Iris pigment epithelial cell (primary cell): ENCODE measurements around the gene AHDC1.
"Not testable (repeated sequence)": the region's sequence is repeated elsewhere in the genome, so short reads cannot be mapped to it uniquely, and the experiment has no call there.

Experiments
- DNase-seq: peaks from one replicate; pipeline ENCODE4 v3.0.0-alpha.2; 2011; ENCODE audit warnings: low read depth

The AHDC1 gene

DNA sequence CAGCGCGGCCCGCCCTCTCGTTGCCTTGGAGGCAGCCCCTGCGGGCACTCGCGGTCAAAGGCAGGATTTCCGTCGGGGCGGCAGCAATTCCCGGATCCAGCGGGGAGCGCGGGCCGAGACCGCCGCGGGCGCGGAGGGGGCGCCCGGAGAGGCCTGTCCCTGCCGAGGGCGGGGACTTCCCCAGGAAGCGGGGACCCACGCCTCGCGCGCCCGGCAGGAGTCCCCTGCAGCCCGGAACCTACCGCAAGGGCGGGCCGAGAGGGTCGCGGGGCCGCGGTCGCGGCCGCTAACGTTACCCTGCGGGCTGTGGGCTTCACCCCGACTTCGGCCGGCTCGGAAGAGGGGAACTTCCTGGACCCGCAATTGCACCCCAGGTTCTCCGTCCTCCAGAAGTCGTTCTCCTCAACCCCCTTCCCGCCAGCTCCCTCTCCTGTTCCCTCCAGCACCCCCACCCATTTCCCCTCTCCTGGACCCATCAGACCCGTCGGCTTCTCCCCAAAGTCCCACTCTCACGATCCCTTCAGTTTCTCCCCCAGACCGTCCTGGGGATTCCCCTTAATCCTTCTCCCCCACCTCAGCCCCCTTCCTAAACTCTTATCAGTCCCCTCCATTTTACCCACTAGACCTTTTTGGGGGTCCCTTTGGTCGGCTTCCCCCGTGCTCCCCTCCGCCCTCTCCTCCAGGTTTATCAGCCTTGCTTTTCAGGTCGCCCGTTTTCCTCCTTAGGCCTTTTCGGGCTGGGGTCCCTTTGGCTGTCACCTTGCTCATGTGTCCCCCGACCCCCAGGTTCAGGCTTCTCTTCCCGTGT, 30.4 kb upstream of the AHDC1 start:
- DNase-seq, result no peak

DNA sequence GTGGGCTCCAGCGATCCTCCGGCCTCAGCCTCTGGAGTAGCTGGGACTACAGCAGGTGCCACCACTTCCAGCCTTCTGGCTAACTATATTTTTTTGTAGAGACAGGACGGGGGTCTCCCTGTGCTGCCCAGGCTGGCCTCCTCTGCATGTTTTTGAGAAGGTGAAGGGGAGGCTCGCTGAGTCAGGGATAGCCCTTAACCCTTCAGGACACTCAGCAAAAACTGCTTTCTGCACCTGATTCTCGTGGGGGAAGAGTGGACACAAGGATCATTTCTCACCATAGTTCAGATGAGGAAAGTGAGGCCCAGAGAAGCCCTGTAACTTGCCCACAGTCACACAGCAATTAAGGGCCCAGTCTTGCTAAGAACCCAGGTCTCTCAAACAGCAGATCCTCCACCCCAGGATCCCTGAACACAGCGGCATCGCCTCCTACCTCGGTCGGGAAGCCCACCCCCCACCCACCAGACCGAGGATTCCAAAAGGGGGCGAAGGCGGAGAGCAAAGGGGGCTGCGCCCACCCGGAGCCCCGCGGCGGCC, 29.8 kb upstream of the AHDC1 start:
- DNase-seq, result no peak

DNA sequence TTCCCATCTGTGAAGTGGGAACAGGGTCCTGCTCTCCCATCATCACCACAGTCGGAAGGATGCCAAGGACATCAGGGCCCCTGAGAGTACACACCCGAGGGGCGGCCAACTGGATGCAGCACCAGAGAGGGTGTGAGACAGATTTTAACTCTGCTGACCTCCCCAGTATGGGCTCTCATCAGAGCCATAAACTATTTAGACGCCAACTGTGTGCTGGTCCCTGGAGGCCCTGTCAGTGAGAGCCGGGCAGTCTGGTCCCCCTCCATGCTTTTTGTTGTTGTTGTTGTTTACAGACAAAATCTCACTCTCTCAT, 29.3 kb upstream of the AHDC1 start:
- no peak for DNase-seq

DNA sequence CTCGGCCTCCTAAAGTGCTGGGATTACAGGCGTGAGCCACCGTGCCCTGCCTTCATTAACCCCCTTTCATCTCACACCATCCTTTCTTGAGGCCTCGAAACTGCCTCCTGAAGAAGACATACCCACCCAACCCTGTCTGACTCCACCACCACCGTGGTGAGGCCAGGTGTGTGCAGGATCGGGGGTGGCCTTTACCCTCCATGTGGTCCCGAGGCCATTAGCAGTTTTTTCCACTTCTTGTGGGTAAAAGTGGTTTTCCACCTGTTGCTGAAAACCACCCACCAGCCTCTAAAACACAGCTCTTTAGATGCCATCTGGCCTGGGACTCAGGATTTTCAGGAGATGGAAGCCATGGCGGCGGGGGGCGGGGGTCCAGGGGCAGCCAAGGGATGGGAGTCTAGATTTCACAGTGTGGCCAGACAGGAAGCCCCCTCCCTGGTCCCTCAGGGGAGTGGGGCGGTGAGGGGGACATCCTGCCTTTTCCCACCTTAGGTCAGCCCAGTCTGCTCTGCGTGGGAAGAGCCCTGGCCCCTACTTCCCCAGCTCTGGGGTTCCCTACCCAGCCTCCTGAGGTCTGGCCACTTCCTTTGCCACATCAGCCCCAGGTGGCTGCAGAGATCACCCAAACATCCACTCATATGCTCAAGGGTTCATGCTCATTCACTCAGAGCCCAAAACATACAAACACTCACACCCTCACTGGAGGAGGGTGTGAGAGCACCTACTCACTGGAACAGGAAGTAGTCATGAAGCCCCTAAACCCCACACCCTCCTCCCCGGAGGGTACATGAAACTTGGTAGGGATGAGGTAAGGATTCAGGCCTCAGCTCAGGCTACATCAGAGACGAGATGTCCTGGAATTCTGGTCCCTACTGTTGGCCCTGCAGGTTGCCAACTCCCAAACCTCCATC, 28.7 kb upstream of the AHDC1 start:
- no peak for DNase-seq

DNA sequence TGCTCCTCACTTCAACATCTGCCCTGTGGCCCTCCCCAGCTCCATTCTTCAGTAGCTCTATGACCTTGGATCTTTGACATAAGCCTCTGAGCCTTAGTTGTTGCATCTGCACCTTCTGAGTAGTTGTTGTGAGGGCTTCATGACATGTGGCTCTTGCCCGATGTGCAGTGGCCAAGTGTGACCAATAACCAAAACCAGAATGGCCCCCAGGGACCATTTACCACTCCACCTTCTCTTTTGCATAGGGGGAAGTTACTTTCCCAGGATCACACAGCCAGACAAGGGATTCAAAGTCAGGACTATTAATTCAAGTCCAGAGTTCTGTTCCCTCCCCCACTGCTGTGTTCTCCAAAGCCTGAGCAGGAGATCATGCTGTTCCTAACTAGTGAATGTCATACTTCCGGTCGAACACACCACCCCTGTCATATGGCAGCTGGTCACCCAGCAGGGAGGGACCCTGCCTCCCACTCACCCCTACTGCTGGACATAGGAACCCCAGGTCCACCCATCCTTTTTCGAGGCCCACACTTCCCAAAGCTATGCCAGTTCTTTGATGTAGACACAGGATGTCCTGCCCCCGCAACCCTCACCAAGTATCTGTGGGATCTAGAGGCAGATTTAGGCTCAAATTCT, 27.0 kb upstream of the AHDC1 start:
- DNase-seq, result no peak

DNA sequence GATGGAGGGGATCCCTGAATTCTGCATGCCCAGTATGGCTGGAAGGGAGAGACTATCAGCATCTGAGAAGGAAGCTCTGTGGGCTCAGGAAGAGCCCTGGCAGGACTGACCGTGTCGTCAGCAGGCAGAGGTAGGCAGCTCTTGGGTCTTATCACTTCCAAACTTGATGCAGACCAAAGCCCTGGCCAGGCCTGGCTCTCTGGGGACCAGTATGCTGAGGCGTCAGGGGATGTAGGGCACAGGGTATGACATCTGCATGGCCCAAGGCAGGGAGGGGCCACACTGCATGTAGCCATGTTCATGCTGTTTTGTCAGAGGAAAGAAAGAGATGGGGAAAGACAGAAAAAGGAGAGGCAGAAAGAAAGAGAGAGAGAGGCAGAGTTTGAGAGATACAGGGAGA, 24.8 kb upstream of the AHDC1 start:
- DNase-seq, result no peak

DNA sequence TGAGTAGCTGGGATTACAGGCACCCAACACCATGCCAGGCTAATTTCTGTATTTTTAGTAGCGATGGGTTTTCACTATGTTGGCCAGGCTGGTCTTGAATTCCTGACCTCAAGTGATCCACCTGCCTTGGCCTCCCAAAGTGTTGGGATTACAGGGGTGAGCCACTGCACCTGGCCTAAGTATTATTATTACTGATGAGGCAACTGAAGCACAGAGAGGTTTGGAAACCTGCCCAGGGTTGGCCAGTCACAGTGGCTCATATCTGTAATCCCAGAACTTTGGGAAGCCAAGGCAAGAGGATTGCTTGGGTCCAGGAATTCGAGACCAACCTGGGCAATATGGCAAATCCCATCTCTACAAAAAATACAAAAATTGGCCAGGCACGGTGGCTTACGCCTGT, 23.8 kb upstream of the AHDC1 start:
- not testable (repeated sequence) for DNase-seq

DNA sequence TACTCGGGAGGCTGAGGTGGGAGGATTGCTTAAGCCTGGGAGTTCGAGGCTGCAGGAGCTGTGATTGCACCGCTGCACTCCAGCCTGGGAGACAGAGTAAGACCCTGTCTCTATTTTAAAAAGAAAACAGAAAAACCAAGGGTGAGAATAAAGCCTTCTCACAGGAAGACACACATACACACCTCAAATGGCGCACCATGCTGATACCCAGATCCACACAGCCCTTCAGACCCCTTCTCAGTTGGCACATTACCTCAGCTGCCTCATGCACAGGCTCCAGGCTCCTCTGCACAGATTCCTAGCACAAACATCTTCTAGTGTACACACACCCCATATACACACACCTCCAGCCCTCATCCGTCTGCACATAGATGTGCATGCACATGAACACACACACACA, 23.1 kb upstream of the AHDC1 start:
- DNase-seq, result no peak

DNA sequence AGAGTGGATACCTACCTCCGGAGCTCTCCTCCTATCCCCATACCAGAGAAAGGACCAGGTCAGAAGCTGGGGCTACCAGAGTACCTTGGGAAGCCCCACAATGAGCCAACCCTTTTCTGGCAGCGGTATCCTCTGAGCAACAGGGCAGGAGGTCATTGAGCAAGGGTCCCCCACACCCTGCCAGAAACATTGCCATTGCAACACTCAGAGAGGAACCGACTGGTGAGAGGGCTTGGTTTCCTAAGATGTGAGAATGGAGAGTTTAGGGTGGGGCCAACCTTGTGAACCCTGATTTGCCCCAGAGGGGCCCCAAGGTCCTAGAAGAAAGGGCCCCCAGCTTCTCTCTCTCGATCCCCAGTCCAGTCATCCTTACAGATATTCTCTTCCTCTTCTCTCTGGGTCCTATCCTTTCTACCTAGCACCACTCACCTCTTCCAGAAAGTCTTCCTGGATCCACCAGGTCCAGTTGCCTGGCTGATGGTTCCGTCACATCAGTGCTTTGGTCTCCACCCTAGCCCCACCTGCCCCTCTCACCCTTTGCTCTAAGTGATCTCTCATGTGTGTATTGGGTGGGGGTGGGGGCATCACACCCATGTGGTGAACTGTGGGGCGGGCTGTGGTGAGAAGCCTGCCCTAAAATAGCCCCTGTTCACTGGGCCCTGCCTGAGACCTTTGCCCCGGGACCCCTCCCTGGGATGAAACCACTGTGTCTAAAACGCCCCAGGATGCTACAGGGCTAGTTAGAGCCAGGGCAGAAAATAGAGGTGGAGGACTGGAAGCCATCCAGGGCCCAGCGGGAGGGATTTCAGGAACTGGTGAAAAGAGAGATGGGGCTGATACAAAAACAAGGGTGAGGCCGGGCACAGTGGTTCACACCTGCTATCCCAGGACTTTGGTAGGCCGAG, 22.3 kb upstream of the AHDC1 start:
- DNase-seq, result no peak

DNA sequence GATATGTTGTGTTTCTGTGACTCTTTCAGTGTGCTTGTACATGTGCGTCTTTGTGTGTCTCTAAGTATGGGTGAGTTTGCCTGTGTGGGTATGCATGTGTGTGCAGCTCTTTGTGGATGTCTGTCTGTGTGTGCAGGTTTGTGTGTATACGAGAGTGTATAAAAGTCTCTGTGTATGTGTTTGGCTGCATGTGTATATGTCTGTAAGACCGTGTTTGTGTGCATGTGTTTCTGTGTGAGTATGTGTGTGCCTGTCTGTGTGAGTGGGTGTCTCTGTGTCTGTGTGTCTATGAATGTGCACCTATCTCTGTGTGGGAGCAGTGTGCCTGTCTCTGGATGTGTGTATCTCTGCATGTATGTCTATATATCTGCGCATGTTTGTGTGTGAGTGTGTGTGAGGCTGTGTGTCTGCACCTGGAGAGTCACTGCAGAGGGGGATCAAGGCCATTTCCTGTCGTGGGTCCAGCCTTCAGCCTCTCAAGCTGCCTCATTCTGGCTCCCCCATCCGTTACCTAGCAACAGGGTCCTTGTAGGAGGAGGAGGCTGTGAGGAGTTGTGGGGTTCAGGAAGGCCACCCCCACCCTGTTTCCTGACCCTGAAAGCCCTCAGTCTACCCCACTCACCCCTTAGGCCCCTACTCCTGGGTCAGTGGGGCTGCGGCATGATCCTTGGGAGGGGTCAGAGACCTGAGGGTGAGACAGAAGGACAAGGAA, 20.7 kb upstream of the AHDC1 start:
- no peak for DNase-seq

DNA sequence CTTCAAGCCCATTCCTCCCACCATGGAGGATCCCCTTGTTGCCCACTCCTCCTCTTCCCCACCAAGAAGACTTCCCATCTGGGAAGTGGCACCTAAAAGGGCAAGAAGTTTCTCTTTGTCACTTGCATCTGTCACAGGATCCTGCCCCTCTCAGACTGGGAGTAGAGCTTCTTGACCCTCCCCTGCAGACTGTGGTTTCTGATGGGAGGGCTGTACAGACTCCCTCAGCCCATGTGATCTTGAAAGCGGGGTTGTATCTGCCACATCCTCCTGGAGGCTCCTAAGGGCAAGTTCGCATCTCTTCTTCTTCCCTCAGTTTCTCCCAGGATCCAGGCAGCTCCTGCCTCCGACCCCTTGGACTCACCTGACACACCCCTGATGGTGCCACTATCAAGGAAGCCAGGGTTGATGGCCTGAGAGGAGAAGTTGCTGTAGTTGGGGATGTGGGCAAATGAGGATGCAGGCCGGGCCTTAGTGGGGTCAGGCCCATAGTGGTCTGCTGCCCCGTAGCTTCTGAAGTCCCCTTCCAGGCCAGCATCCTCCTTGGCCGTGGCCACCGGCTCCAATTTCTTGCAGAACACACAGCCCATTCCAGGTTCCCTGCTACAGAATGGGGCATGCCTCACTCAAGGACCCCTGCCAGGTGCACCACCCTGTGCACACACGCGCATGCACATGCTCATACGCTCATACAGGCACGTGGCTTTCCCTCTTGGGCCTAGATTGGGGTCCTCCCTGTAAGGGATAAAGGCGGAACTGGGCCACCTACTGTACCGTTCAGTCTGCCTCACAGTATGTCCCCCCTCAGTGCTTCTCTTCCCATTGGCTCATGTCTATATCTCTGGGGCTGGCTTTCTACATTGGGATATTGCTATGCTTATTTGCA, 19.6 kb upstream of the AHDC1 start:
- DNase-seq, result no peak

DNA sequence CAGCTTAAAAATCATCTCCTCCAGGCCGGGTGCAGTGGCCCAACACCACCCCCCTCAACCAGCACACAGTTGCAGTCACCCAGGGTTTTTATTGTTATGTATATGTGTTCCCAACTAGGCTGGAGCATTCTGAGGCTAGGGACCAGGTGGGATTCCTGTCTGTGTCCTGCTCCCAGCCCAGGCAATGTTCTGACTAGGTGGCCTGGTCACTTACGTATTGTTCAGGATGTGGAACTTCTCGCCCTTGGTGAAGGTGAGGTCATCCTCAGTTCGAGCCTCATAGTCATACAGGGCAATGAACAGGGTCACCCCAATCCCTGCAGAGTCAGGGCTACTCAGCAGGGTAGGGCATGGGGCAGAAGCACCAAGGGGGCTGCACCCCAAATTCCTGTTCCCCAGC, 18.9 kb upstream of the AHDC1 start:
- no peak for DNase-seq

DNA sequence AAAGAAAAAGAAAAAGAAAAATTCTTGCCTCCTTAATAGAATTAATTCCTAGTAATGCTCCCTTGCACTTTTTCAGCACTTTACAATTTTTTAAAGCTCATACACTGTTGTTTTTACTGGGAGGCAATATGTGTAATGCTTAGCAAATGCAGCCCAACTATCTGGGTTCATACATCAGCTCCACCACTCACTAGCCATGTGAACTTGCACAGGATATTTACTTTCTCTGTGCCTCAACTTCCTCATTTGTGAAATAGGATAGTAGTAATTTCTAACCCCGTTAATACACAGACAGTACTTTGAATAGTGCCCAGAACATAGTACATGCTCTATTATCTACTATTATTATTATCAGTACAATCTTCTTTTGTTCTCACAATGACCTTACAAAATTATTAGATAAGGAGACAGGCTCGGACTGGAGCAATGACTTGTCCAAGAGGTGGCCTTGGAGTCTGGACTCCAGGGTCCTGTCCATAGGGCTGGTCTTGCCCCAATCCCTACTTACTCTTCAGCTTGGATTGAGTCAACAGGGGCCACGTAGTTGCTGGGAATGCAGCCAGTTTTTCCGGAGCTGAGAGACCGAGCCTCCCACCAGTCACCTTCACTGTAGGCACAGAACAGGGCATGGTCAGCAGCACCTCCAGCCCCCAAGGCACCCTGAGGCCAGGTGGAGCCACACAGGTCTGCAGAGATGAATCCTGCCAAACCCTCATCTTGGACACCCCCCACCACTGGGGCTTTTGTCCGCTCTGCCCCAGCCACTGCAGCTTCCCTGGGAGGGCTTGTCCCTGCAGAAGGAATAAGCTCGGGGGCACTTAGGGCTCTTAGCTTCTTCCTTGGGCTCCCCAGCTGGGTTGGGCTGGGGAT, 17.3 kb upstream of the AHDC1 start:
- peak; percentile 64 for DNase-seq

DNA sequence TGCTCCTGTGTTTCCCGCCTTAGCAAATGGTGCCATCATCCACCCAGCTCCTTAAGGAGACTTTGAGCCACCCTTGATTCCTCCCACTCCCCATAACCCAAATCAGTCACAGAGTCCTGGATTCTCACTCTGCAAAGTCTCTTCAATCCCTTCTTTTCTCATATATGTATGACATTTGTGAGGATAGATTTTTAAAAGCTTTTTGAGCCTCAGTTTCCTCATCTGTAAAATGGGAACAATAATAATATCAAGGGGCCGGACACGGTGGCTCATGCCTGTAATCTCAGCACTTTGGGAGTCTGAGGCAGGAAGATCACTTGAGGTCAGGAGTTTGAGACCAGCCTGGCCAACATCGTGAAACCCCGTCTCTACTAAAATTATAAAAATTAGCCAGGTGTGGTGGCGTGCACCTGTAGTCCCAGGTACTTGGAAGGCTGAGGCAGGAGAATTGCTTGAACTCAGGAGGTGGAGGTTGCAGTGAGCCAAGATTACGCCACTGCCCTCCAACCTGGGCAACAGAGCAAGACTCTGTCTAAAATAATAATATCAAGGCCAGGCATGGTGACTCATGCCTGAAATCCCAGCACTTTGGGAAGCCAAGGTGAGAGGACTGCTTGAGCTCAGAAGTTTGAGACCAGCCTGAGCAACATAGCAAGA, 16.0 kb upstream of the AHDC1 start:
- not testable (repeated sequence) for DNase-seq

DNA sequence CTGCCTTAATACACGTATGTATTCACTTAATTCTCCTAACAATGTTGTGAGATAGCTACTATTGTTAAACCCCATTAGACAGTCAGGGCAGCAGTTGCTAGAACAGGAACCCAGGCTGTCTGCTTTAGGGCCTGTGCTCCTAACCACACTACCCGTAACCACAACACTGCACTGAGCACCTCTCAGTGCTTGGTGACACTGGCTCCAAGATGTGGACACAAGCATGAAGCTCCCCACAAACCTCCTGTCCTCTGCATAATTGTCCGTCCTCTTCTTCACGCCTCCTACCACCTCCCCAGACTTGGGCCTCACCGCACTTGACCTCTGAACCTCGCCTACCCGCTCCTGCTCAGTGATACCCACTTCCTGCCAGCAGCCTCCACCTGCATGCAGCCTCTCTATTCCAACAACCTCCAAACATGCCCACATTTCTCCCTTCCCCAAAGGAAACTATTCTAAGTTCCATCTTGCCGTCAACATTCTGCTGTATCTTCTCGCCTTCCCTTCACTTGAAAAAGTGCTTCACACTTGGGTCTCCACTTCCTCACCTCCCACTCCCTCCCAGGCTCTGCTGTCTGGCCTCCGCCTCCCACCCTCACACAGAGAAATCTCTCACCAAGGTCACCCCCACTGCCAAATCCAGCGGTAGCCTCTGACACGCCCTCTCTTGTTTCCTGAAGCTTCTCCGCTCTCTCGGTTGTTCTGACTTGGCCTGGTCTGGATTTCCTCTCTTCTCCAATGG, 14.6 kb upstream of the AHDC1 start:
- no peak for DNase-seq

DNA sequence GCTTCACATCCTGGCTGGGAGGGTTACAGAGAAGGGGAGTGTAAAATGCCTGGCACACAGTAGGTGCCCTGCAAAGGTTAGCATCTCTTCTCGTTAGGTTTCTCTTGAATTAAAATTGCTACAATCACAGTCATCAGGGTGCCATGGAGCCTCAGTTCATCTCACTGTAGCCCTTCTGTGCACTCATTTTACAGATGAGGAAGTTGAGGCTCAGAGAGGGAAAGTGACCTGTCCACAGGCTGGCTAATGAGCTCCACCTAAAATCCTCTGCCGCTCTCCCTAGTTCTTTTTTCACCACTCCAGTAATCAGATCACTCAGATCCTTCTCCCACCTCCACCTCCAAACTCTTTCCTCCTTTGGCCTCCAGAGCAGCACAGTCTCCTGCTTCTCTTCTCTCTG, 13.5 kb upstream of the AHDC1 start:
- DNase-seq, result no peak

DNA sequence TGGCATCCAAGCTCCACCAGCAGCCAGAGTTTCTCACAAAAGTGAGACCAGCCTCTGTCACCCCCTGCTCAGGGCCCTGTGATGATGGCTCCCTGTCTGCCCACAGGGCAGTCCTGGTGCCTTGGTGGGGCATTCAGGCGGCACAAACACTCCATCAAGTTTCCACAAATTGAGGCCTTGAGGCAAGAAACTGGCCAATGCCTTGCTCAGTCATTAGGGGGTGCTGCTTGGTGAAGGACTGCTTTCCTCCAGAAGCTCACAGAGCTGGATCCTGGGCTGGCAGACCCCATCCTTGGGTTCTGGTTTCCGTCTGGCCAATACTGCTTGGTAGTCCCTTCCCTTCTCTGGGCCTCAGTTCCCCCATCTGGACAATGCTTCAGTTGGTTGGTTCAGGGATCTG, 12.5 kb upstream of the AHDC1 start:
- no peak for DNase-seq
